HG03565 (cell line): ENCODE results near the gene CACNG8.

Source experiments
- ATAC-seq: cut with Tn5 transposase; IDR thresholded peaks from one replicate; pipeline ENCODE4 v1.9.1; 2021; ENCODE audit warnings: mild to moderate bottlenecking, moderate library complexity; ENCODE audit not compliant: unreplicated experiment

CACNG8 gene

DNA sequence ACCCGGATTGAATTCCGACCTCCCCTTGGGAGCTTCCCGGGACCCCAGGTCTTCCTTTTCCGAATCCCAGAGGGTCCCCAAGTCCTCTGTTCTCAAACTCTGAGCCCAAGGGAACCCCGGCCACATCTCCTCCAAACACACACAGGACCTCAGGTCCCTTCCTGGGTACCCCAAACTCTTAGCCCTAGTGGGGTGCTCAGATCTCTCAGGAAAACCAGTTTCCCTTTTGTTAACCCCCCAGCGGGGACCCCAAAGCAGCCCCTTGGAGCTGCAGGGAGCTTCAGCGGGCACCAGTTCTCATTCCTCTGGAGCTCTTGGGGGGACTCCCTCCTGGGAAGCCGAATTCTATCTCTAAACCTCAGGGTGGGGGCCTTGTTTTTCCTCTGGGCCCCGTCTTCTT is 29.5 kb downstream of the CACNG8 start:
- ATAC-seq: no peak

DNA sequence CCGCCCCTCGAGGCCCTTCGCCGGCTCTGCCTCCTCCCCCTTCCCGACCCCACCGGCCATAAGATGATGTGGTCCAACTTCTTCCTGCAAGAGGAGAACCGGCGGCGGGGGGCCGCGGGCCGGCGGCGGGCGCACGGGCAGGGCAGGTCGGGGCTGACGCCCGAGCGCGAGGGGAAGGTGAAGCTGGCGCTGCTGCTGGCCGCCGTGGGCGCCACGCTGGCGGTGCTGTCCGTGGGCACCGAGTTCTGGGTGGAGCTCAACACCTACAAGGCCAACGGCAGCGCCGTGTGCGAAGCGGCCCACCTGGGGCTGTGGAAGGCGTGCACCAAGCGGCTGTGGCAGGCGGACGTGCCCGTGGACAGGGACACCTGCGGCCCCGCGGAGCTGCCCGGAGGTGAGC is 30.1 kb downstream of the CACNG8 start:
- no peak for ATAC-seq

DNA sequence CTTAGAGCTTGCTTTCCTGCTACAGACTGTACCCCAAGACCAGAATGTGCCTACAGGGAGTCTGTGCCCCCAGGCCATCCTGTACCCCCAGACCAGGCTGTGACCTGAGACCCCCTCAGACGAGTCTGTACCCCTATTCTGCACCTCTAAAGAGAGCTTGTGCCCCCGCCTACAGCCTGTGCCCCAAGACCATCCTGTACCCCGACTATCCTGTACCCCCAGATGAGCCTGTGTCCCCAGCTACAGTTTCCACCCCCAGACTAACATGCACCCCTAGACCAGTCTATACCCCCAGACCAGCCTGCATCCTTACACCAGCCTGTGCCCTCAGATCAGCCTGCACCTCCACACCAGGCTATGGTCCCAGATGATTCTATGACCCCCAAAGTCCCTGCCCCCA is 30.7 kb downstream of the CACNG8 start:
- no peak for ATAC-seq

- ATAC-seq: no peak
These were observed 32.1 kb downstream of the CACNG8 start for GRCh38 chr19:53994811-53995210.

DNA sequence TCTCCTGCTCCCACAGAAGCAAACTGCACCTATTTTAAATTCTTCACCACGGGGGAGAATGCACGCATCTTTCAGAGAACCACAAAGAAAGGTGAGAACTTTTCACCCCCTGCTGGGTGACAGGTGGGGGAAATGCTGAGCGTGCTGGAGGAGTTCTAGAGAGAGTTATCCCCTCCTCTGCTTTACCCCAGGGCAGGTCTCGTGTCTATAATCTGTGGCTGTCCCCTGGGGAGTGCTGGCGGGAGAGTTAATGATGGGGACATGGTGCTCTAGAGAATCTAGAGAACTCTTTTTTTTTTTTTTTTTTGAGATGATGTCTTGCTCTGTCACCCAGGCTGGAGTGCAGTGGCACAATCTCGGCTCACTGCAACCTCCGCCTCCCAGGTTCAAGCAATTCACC is 35.5 kb downstream of the CACNG8 start:
- no peak for ATAC-seq

GRCh38 chr19:53999694-54000093 is 37.0 kb downstream of the CACNG8 start:
- no peak for ATAC-seq

GRCh38 chr19:54001496-54001895 is 38.8 kb downstream of the CACNG8 start:
- no peak for ATAC-seq

GRCh38 chr19:54002495-54003315 is 40.0 kb downstream of the CACNG8 start:
- no peak for ATAC-seq

DNA sequence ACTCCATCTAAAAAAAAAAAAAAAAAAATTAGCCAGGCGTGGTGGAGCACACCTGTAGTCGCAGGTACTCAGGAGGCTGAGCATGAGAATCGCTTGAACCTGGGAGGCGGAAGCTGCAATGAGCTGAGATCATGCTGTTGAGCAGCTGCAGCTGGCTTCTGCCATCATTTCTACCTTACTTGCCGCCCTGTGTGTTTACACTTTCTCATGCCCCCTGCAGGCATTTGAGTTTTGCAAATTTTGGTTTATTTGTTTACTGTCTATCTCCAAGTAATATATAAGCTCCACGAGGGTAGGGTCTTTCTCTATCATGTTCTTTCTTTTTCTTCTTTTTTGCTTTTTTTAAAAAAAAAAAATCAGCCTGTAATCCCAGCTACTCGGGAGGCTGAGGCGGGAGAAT is 46.7 kb downstream of the CACNG8 start:
- ATAC-seq: no peak

GRCh38 chr19:54010474-54010873 is 47.7 kb downstream of the CACNG8 start:
- no peak for ATAC-seq

GRCh38 chr19:54011507-54012211 is 48.9 kb downstream of the CACNG8 start:
- ATAC-seq: no peak

DNA sequence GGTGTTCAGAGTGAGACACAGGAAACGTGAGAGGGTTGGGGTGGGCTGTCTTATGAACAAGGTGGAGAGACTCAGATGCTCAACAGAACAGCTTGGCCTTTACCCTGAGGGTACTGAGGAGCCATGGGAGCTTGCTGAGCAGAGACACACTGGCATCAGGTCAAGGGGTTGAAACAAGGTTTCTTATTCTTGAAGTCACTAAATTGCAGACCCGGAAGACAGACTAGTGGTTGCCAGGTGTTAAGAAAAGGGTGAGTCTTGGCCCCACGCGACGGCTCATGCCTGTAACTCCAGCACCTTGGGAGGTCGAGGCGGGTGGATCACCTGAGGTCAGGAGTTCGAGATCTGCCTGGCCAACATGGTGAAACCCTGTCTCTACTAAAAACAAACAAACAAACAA is 51.1 kb downstream of the CACNG8 start:
- ATAC-seq: no peak

DNA sequence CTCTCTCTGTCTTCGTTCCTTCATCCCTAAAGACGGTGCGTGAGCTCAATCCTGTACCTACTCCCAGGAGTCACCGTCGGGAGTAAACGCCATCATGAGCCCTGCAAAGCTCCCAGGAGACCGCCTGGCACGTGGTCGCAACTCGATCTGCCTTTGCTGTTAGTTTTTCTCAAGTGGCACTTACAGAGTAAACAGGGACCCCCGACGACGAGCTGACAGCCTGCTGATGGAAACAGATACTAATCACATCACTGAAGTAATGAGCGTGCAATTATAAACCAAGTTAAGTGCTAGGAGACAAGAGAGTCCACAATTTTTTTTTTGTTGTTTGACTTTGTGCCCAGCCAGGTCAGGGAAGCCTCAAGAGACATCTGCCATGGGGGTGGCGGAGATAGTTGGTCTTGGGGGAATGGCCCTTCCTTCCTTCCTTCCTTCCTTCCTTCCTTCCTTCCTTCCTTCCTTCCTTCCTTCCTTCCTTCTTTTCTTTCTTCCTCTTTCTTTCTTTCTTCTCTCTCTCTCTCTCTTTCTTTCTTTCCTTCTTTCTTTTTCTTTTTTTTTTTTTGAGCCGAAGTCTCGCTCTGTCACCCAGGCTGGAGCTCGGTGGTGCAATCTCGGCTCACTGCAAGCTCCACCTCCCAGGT is 52.3 kb downstream of the CACNG8 start:
- ATAC-seq: no peak

DNA sequence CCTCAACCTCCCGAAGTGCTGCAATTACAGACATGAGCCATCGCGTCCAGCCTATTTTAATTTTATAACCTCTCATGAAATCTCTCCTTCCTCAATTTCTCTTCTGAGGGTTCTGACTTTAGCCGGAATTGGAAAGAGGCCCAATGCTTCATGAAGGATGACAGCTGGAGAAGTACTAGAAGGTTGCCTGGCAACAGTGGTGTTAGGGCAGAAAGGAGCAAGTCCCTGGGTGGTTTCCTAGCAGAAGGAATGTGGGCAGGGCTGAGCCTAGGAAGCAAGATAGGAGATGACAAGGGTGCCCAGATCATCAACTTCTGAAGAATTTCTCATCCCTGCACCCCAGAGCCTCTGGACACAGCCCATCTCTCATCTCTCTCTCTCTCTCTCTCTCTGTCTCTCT is 54.5 kb downstream of the CACNG8 start:
- ATAC-seq: no peak

DNA sequence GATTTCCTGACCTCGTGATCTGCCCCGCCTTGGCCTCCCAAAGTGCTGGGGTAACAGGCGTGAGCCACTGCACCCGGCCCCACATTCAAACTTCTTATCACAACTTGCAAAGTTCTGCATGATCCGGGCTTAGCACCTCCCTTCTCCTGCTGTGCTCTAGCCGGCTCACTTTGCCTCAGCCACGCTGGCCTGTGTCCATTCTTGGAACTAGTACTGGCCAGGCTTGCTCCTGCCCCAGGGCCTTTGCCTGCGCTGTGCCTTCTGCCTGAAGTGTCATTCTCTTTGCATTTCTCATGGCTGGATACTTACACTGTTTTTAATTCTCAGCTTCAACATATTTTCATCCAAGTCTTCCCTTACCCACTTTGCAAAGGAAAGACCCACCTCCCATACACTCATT is 58.6 kb downstream of the CACNG8 start:
- no peak for ATAC-seq

- no peak for ATAC-seq
These were observed 59.2 kb downstream of the CACNG8 start for GRCh38 chr19:54021932-54022331.

DNA sequence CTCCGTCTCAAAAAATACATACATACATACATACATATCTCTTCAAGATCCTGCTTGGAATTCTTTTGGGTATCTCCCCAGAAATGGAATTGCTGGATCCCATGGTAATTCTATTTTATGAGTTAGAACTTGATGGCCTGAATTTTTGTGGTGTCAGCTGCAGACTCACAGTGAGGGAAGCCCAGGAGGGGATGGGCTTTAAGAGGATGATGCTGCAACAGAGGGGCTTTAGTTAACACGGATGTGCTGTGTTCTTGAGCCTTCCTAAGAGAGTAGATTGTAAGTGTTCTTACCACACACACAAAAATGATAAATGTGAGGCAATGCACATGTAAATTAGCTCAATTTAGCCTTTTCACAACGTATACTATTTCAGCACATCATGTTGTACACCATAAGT is 60.5 kb downstream of the CACNG8 start:
- ATAC-seq: no peak

GRCh38 chr19:54024660-54025059 is 61.9 kb downstream of the CACNG8 start:
- ATAC-seq: no peak

- ATAC-seq: no peak
These were observed 63.9 kb downstream of the CACNG8 start for GRCh38 chr19:54026656-54027055.

GRCh38 chr19:54029301-54029700 is 66.6 kb downstream of the CACNG8 start:
- ATAC-seq: no peak

- no peak for ATAC-seq
These were observed 67.3 kb downstream of the CACNG8 start for GRCh38 chr19:54029930-54030490.
